Measurements from ENCODE around the gene LCE1A. TPM values are rescaled to one million over a fixed set of nuclear protein-coding genes. Genes with fewer than 3 reads are reported as not detected.

LCE1A gene
- not detected for total RNA-seq

DNA sequence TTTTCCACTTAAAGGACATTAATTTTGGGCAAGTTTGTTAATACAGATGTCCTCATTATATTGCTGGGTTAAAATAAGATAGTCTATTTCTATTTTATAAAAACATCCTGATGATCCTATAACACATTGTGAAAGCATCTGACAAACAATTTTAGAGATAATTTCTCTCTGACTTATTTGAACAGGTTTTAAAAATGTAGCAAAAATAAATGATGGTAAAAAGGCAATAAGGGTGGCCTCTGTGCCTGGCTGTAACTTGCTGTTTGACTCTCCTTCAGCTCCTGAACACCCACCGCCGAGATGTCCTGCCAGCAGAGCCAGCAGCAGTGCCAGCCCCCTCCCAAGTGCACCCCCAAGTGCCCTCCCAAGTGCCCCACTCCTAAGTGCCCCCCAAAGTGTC lies at the start of gene LCE1A:
Gene LCE1A, plus strand, starts transcription at position 301 of the 400 bp plus-strand sequence. Its CDS starts 0 bp downstream, at position 301.
- CTCF ChIA-PET: no interaction called here
- POLR2A ChIA-PET: no interaction called here

DNA sequence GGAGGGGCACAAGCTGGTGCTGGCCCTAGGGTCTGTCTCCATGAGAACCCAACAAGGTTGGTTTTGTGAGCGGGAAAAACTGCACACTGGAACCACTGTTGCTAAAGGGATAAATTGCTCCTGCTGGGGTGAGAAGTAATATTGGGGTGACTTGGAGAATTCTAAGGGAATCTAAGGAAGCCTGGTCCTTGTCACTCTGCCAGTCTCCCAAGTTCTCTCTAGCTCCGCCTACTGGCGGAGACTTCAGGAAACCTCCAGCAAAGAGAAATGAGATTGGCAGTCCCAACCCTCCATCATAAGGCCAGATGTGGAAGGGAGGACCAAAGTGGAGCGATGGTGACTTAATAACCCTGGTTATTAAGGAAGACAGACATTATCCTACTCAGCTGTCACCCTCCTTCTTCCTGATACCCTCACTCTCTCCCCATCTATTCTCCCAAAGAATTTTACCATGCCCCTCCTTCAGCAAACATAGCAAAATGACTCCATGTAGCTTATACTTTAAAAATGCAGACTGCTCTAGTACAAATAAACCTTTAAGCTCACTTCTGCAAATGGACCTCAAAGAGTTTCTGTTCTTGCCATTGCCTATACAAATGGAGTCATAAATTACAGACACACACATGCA lies 49.6 kb upstream of the LCE1A start:
- ChIA-PET CTCF (no interaction called here), POLR2A (no interaction called here)

GRCh38 chr1:152783095-152783494 lies 44.2 kb upstream of the LCE1A start:
- POLR2A ChIA-PET: no interaction called here

DNA sequence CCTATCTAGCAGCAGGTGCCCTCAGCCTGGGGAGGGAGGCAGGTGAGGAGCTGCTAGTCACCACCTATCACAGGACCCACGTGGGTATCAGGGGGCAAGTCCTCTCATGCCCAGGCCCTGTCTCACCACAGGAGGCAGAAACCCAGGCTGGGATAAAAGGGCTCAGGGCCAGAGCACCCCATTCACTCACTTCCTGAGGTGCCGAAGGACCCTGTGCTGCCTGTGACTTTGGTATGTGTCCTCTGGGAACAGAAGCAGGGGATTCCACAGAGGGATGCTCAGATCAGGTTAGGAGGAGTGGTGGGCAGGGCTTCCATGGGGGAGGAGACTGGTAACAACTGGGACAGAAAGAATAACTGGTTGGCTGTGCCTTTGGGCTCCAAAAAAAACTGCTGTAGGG lies 41.2 kb upstream of the LCE1A start, which contains the start of gene LCE1E:
Gene LCE1E, plus strand, starts transcription at position 181 of the 400 bp plus-strand sequence. CDS start 1,043 bp downstream, outside the sequence.
- ChIA-PET POLR2A (no interaction called here), CTCF (no interaction called here)

More at GRCh38 chr1:152783095-152783494, 44.2 kb upstream of the LCE1A start:
- CTCF ChIA-PET: no interaction called here

- CTCF ChIA-PET: no interaction called here
- POLR2A ChIA-PET: no interaction called here
These were observed 31.6 kb upstream of the LCE1A start for GRCh38 chr1:152795686-152796085.

- POLR2A ChIA-PET: no interaction called here
These were observed 30.9 kb upstream of the LCE1A start, which contains the start of gene LCE1D for GRCh38 chr1:152796421-152796820. Gene LCE1D (plus strand): TSS chr1:152796721. CDS start chr1:152797795, 1,074 bp downstream.

DNA sequence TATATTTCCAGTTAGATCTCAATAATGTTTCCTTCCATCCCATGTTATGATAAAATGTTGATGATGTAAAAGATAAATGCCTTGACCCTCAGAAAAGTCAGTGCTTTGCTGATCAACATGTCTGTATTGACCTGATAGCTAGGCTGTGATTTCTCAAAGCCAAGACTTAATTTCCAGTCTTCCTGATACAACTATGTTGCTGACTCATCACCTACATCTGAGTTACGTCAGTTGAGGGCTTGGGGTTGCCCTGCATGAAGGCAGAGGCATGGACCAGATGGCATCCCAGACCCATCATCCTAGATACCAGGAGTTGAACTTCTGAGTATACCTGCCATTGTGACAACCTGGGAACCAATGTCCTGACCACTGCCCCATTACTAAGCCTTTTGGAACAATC lies 25.9 kb upstream of the LCE1A start:
- CTCF ChIA-PET: no interaction called here
- POLR2A ChIA-PET: no interaction called here

More at GRCh38 chr1:152796421-152796820, 30.9 kb upstream of the LCE1A start, which contains the start of gene LCE1D:
- CTCF ChIA-PET: no interaction called here

DNA sequence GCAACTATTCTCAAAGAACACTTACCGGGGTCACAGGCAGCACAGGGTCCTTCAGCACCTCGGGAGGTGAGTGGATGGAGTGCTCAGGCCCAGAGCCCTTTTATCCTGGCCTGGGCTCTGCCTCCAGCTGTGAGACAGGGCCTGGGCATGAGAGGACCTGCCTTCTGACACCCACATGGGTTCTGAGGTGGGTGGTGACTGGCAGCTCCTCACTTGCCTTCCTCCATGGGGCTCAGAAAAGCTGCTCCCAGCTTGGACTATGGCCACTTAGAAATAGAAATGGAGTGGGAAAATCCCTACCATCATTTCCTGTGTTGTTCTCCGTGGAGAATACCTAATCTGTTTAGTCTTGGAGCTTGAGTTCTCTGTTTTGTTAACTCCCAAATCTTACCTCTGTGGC lies 20.7 kb upstream of the LCE1A start, which contains the start of gene LCE1C:
Gene LCE1C, minus strand, starts transcription at position 76 of the 400 bp plus-strand sequence. CDS start 1,173 bp downstream, outside the sequence.
- POLR2A ChIA-PET: no interaction called here
- CTCF ChIA-PET: no interaction called here

- POLR2A ChIA-PET: no interaction called here
- CTCF ChIA-PET: no interaction called here
These were observed 16.2 kb upstream of the LCE1A start for GRCh38 chr1:152811050-152811449.

- ChIA-PET CTCF (no interaction called here), POLR2A (no interaction called here)
These were observed 15.6 kb upstream of the LCE1A start, which contains the start of gene LCE1B for GRCh38 chr1:152811671-152812070. Gene LCE1B (plus strand): TSS chr1:152811971. CDS start chr1:152812447, 476 bp downstream.

DNA sequence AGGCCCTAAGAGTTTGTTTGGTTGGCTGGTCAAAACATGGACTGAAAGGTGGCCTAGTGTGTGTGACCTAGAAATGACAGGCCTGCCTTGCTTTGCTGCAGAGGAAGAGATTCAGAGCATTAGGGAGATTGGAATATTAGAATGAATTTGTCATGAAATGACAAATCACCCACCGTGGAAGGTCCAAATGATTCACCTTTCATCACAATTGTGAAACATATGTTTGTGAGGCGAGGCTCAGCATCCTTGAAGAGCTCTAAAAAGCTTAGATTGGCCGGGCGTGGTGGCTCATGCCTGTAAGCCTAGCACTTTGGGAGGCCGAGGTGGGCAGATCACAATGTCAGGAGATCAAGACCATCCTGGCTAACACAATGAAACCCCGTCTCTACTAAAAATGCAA lies 10.0 kb upstream of the LCE1A start:
- CTCF ChIA-PET: no interaction called here
- POLR2A ChIA-PET: no interaction called here

DNA sequence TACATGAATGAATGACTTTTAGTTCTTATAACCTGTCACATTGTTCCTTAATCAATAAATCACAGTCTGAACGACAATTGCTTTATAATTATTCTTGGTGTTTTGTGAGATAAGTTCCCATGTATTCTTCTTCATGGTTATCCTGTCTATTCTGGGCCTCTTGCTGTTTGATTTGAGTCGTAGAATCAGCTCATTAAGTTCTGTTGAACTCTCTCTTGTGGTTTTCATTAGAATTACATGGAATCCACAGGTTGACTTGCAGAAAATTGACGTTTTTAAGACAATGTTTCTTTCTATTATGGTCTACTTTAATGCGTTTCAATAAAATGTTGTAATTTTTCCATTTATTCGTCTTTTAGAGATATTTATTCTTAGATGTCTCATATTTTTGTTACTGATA lies 4.0 kb upstream of the LCE1A start:
- POLR2A ChIA-PET: no interaction called here
- CTCF ChIA-PET: no interaction called here

DNA sequence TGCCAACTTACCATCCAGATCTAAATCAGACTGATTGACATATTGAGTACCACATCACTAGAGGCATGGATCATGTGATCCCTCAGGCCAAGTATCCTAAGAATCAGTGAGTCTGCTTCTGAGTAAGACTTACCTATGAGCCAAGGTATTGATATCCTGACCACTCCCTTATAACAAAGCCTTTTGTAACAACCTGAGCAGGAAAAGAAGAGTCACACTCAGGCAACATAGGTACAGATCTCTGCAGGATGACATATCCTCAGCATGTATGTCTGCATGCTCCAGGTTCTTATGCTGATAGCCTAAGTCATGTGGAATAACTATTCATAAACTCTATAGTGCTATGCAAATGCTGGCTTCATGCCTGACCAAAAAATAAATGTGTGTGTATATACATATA lies 2.3 kb upstream of the LCE1A start:
- CTCF ChIA-PET: interaction anchor here (0.6 kb wide), 1 partner anchor 59 kb away, joined by 4 read pairs; no protein-coding TSS in a partner anchor
- POLR2A ChIA-PET: no interaction called here

DNA sequence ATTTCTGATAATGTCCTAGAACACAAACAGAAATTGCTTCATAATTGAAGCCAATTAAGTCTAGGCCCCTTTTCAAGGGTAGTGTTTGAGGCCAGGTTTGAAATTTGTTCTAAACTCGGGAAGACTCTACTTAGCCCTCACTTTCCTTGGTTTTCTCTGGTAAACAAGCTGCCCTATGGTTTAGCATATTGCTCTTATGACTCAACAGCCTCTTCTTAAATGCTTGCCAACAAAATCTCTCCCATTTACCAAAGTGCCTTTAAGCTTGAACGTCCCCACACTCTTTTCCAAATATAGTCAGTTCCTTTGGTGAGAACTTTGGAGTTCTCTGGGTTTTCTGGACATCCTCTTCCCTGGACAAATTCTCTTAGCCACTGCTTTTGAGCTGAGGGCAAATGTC lies 9.6 kb downstream of the LCE1A start:
- CTCF ChIA-PET: no interaction called here

GRCh38 chr1:152842556-152842955 lies 15.3 kb downstream of the LCE1A start, which contains the start of gene LCE6A:
Gene LCE6A (plus strand): TSS chr1:152842856. CDS start chr1:152843521, 665 bp downstream.
- ChIA-PET CTCF (no interaction called here), POLR2A (no interaction called here)

More for the DNA sequence above, 9.6 kb downstream of the LCE1A start:
- POLR2A ChIA-PET: no interaction called here

GRCh38 chr1:152855661-152856060 lies 28.4 kb downstream of the LCE1A start:
- ChIA-PET POLR2A (no interaction called here), CTCF (no interaction called here)

DNA sequence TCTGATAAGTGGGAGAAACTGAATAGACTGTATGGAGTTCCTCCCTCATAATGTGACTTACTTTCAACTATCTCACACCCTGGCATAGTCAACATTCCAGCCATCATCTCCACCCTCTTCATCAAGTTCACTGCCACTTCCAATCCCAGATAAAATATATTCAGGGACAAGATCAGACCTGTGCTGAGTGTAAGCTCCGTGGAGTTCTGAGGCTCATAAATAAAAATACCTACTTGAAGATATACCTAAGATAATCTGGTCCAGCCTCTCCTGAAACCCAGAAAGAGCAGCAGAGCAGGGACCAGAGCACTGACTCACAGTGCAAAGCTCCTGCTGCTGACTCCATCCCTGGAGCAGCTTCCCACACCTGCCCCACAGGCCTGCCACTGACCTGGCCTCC lies 30.8 kb downstream of the LCE1A start:
- CTCF ChIA-PET: no interaction called here
- POLR2A ChIA-PET: no interaction called here

- CTCF ChIA-PET: no interaction called here
- POLR2A ChIA-PET: no interaction called here
These were observed 32.4 kb downstream of the LCE1A start, which contains the start of gene LCE7A for GRCh38 chr1:152859696-152860095. Gene LCE7A (plus strand): TSS chr1:152859996. CDS start chr1:152860698, 702 bp downstream.

DNA sequence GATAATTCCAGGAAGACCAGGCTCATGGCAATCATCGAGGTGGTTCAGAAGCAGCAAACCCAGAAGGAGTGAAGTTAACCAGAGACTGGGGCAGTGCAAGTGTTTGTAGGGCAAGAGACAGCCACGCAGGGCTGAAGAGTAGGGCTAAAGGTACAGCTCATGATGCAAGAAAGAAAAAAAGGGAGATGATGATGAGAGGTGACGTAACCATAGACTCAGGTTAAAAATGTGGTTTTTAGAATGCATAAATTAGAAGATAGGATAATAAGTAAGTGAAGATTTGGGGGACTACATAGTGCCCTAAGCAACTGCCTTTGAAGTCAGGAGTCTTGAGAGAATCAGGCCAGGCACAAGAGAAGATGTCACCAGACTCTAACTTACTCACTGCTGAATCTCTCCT lies 32.9 kb downstream of the LCE1A start:
- ChIA-PET CTCF (no interaction called here), POLR2A (no interaction called here)

DNA sequence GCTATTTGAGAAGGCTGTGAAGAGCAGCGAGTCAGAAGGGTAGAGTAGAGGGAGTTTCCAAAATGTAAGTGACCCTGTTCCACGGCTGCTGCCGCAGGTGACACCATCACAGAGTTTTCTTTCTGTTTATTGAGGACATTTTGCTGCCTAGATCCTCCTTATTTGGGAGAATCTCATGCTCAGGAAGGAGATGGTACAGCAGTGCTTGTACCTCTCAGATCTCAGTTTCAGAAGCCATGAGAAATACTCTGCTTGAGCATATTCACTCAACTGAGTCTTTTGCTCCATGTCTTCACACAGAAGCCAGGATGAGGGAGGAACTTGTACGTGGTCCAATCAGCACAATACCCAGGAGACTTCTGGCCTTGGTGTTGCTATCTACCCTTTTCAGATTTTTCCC lies 34.1 kb downstream of the LCE1A start:
- POLR2A ChIA-PET: no interaction called here
- CTCF ChIA-PET: no interaction called here

- ChIA-PET POLR2A (no interaction called here), CTCF (no interaction called here)
These were observed 37.2 kb downstream of the LCE1A start for GRCh38 chr1:152864443-152864842.

DNA sequence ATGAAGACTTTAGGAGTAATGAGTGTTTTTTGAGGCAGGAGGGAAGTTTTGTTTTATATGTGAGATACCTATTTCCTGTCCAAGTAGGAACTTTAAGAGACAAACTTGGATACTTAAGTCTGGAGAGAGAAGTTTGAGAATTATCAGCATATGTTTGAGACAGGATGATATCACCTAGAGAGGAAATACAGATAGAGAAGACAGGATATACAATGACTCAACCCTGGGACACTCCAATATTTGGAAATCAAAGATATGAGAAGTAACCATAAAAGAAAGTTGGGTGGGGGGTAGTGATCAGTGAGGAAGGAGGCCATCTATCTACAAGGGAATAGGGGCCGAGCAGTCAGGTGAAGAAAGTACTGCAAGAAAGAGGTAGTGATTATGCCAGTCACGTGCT lies 39.0 kb downstream of the LCE1A start:
- POLR2A ChIA-PET: no interaction called here
- CTCF ChIA-PET: no interaction called here

Data from activated CD8-positive, alpha-beta memory T cell treated with anti-CD3 and anti-CD28 coated beads for 36 hours (primary cell).